Suprapubic skin (tissue), 3 donors: ENCODE data around the gene FBXO38.

ENCODE experiments used
- POLR2A ChIP-seq, 2 donors: fragments of 450-650 bp; IDR thresholded peaks; one replicate each; pipeline ENCODE4 v1.6.1; 2017; ENCODE audit warnings: antibody characterized with exemption in 2 of 2, mild to moderate bottlenecking in 2 of 2, moderate library complexity in 2 of 2
- TF ChIP-seq, protein P1 (sequence below), 2 donors: fragments of 200-600 bp in 1 of 2; fragments of 450-650 bp in 1 of 2; sonication (generic) in 1 of 2; IDR thresholded peaks; one replicate each; pipeline ENCODE4 v1.5.1; 2016 to 2019; ENCODE audit warnings: antibody characterized with exemption in 2 of 2, mild to moderate bottlenecking in 1 of 2, moderate library complexity in 1 of 2

DNA sequence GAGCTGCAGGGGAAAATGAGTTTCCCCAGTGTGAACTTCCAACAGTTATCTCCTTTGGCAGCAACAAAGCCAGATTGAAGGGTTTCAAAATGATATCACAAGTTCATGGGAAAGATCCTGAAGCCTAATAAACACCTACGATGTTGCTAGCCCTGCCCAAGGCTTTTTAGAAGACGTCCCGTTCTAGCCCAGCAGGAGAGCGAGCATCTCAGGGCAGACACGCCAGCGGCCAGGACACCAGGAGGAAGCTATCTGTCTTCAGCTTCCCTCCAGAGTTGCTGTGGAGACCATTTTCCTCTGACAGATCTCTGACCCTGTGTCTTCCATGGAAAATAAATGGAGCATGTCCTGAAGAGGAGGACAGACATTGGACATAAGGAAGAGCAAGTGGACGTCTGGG is 98.4 kb downstream of the FBXO38 start:
- TF ChIP-seq, protein P1, sequence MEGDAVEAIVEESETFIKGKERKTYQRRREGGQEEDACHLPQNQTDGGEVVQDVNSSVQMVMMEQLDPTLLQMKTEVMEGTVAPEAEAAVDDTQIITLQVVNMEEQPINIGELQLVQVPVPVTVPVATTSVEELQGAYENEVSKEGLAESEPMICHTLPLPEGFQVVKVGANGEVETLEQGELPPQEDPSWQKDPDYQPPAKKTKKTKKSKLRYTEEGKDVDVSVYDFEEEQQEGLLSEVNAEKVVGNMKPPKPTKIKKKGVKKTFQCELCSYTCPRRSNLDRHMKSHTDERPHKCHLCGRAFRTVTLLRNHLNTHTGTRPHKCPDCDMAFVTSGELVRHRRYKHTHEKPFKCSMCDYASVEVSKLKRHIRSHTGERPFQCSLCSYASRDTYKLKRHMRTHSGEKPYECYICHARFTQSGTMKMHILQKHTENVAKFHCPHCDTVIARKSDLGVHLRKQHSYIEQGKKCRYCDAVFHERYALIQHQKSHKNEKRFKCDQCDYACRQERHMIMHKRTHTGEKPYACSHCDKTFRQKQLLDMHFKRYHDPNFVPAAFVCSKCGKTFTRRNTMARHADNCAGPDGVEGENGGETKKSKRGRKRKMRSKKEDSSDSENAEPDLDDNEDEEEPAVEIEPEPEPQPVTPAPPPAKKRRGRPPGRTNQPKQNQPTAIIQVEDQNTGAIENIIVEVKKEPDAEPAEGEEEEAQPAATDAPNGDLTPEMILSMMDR (IDR thresholded peaks at IDR 0.05) = no peak
- TF ChIP-seq POLR2A (IDR thresholded peaks at IDR 0.05) = no peak
